Endothelial cell of umbilical vein (primary cell): ENCODE measurements around the gene ZNF705A.
"Not testable (repeated sequence)": the region's sequence is repeated elsewhere in the genome, so short reads cannot be mapped to it uniquely, and the experiment has no call there.

Source experiments
- EZH2 ChIP-seq: IDR thresholded peaks from 2 replicates; pipeline ENCODE4 v1.6.1; 2012; ENCODE audit warnings: borderline replicate concordance, low read depth, mild to moderate bottlenecking, moderate library complexity, low read length, inconsistent platforms; ENCODE audit not compliant: severe bottlenecking
- POLR2A ChIP-seq: IDR thresholded peaks from 2 replicates; pipeline ENCODE4 v1.6.1; 2012; ENCODE audit warnings: low read depth, mild to moderate bottlenecking, control low read depth, low read length

DNA sequence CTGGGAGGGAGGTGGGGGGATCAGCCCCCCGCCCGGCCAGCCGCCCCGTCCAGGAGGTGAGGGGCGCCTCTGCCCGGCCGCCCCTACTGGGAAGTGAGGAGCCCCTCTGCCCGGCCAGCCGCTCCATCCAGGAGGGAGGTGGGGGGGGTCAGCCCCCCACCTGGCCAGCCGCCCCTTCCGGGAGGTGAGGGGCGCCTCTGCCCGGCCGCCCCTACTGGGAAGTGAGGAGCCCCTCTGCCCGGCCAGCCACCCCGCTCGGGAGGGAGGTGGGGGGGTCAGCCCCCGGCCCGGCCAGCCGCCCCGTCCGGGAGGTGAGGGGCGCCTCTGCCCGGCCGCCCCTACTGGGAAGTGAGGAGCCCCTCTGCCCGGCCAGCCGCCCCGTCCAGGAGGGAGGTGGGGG is 27.4 kb downstream of the ZNF705A start:
- not testable (repeated sequence) for TF ChIP-seq EZH2, POLR2A
